Endodermal cell (in vitro differentiated cells): Measurements from ENCODE around the gene ZBTB46. TPM values are rescaled to one million over a fixed set of nuclear protein-coding genes. Genes with fewer than 3 reads are reported as not detected.

Experiments
- DNase-seq: peaks from one replicate; pipeline ENCODE4 v3.0.0-alpha.2; 2017
- H3K27ac ChIP-seq: 2 replicates; pipeline ENCODE4 v1.5.1; 2013; ENCODE audit warnings: mild to moderate bottlenecking, low read depth, low read length, moderate library complexity
- H3K27me3 ChIP-seq: 2 replicates; pipeline ENCODE4 v1.6.1; 2013; ENCODE audit warnings: mild to moderate bottlenecking, low read length, moderate library complexity; ENCODE audit not compliant: insufficient read depth, control insufficient read depth, poor library complexity, severe bottlenecking
- H3K36me3 ChIP-seq: 2 replicates; pipeline ENCODE4 v1.7.0; 2013; ENCODE audit warnings: mild to moderate bottlenecking, low read length, moderate library complexity; ENCODE audit not compliant: control insufficient read depth, insufficient read depth
- H3K4me1 ChIP-seq: one replicate; pipeline ENCODE4 v1.7.0; 2013; ENCODE audit warnings: low read length; ENCODE audit not compliant: control insufficient read depth, insufficient read depth
- H3K4me3 ChIP-seq: 2 replicates; pipeline ENCODE4 v1.5.1; 2013; ENCODE audit warnings: mild to moderate bottlenecking, low read length, moderate library complexity
- H3K9ac ChIP-seq: 2 replicates; pipeline ENCODE4 v1.6.1; 2013; ENCODE audit warnings: mild to moderate bottlenecking, low read length, moderate library complexity; ENCODE audit not compliant: poor library complexity, severe bottlenecking; ENCODE audit errors: extremely low read depth
- H3K9me3 ChIP-seq: 2 replicates; pipeline ENCODE4 v1.6.1; 2013; ENCODE audit warnings: mild to moderate bottlenecking, low read length, moderate library complexity; ENCODE audit not compliant: control insufficient read depth
- H3K27ac Mint-ChIP-seq: 2 replicates; pipeline ENCODE4 v1.8.0; 2020; ENCODE audit warnings: mixed read lengths
- H3K27me3 Mint-ChIP-seq: 2 replicates; pipeline ENCODE4 v1.8.0; 2021; ENCODE audit warnings: mild to moderate bottlenecking, mixed read lengths; ENCODE audit not compliant: insufficient read depth
- H3K36me3 Mint-ChIP-seq: 2 replicates; pipeline ENCODE4 v1.8.0; 2020; ENCODE audit warnings: low read depth, mixed read lengths
- H3K4me1 Mint-ChIP-seq: 2 replicates; pipeline ENCODE4 v1.8.0; 2020; ENCODE audit warnings: mixed read lengths
- H3K4me3 Mint-ChIP-seq: 2 replicates; pipeline ENCODE4 v1.8.0; 2020; ENCODE audit warnings: mild to moderate bottlenecking, moderate library complexity, mixed read lengths
- H3K9me3 Mint-ChIP-seq: 2 replicates; pipeline ENCODE4 v1.8.0; 2020; ENCODE audit warnings: mild to moderate bottlenecking, mixed read lengths
- CTCF ChIP-seq: fragments of 200-600 bp; sonication (generic); conservative IDR thresholded peaks from 2 replicates; pipeline ENCODE4 v1.5.0; 2021; ENCODE audit warnings: antibody characterized with exemption, mild to moderate bottlenecking
- WGBS, 2 experiments: methylation state at CpG; one replicate each; pipeline versions ENCODE4 v1.1.5 to v1.1.7; 2013; ENCODE audit warnings: missing lambda C conversion rate in 2 of 2, mixed read lengths in 1 of 2; ENCODE audit not compliant: insufficient coverage in 1 of 2, insufficient read length in 1 of 2; 5-methylcytosine and 5-hydroxymethylcytosine counted together
- total RNA-seq, 2 donors: library from RNA; stranded (reverse); fragmentation: NEBNext Ultra II Directional in 1 of 2; extraction: Animal tissue kit (Norgen Biotek cat#: 25700) in 1 of 2; gene quantifications; 2 replicates in 1 of 2; 3 replicates in 1 of 2; pipeline ENCODE4 v1.2.1, GENCODE V29; 2021

Gene ZBTB46
- total RNA-seq, 2 donors from 2014 or later: 24.9 to 25.9 TPM

GRCh38 chr20:63809856-63810255 is 21.2 kb downstream of the ZBTB46 start:
- Mint-ChIP-seq H3K4me3 (no peak overlapping the region), H3K27ac (no peak overlapping the region), H3K9me3 (no peaks in the 10 kb centered on the region), H3K36me3 (peaks cover 1% of the 10 kb centered on the region), H3K27me3 (no peaks in the 10 kb centered on the region), H3K4me1 (peaks cover 4% of the 10 kb centered on the region)
- no peaks in the 10 kb centered on the region for H3K4me1 ChIP-seq
- no peak overlapping the region for H3K4me3 ChIP-seq
- no peaks in the 10 kb centered on the region for H3K9me3 ChIP-seq
- no peak overlapping the region for H3K9ac ChIP-seq
- no peak for TF ChIP-seq CTCF
- H3K27ac ChIP-seq: no peak overlapping the region
- no peaks in the 10 kb centered on the region for H3K36me3 ChIP-seq
- no peaks in the 10 kb centered on the region for H3K27me3 ChIP-seq
- no peak for DNase-seq
- 93 to 97% methylated on average over 8 to 9 of the region's 9 CpGs for WGBS, 2 experiments

DNA sequence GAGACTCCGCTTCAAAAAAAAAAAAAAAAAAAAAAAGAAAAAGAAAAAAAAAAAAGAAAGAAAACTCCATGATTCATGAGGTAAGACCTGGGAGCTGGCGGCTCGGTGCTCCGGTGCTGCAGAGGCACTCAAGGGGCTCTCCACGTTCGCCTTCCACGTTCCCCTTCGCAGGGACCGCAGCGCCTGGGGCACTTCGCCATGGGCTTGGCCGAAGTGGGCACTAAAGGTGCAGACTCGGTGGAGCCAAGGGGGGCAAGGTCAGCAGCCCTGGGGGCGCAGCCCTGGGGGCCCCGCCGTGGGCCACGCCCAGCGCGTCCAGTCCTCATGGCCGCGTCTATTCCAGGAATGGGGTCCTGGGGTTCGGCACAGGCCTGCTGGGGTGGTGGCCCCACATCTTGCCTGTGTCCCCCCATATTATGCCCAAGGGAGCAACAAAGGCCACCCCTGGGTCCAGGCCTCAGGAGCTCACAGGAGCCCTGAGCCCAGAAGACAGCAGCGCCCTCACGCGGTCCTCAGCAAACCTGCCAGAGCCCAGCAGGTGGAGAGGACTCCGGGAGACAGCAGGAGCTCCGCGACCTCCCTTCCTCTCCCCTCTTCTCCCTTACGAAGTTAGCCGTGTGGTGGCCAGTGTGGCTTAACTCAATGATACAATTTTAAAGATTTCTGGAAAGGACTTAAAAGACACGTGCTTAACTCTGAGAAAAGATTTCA is 21.9 kb downstream of the ZBTB46 start:
- TF ChIP-seq CTCF: peak; percentile 36
- no peak overlapping the region for H3K4me3 Mint-ChIP-seq
- H3K27ac Mint-ChIP-seq: no peak overlapping the region
- no peaks in the 10 kb centered on the region for H3K27me3 Mint-ChIP-seq
- H3K36me3 ChIP-seq: no peaks in the 10 kb centered on the region
- H3K4me1 ChIP-seq: no peaks in the 10 kb centered on the region
- no peak overlapping the region for H3K27ac ChIP-seq
- DNase-seq: no peak
- peaks cover 4% of the 10 kb centered on the region for H3K36me3 Mint-ChIP-seq
- peaks cover 4% of the 10 kb centered on the region for H3K4me1 Mint-ChIP-seq
- no peaks in the 10 kb centered on the region for H3K27me3 ChIP-seq
- H3K9me3 Mint-ChIP-seq: no peaks in the 10 kb centered on the region
- no peak overlapping the region for H3K4me3 ChIP-seq
- H3K9ac ChIP-seq: no peak overlapping the region
- 89 to 96% methylated on average over 14 to 30 of the region's 31 CpGs for whole genome bisulfite sequencing, 2 experiments
- H3K9me3 ChIP-seq: no peaks in the 10 kb centered on the region

GRCh38 chr20:63808145-63808724 is 22.8 kb downstream of the ZBTB46 start:
- H3K27ac Mint-ChIP-seq: no peak overlapping the region

More at GRCh38 chr20:63808145-63808724, 22.8 kb downstream of the ZBTB46 start:
- WGBS, 2 experiments: 96% methylated on average over 23 to 38 of the region's 38 CpGs
- Mint-ChIP-seq H3K4me3 (no peak overlapping the region), H3K4me1 (peaks cover 4% of the 10 kb centered on the region), H3K36me3 (peaks cover 4% of the 10 kb centered on the region), H3K27me3 (no peaks in the 10 kb centered on the region), H3K9me3 (peaks cover under 1% of the 10 kb centered on the region)
- no peak for DNase-seq
- Histone ChIP-seq H3K4me1 (no peaks in the 10 kb centered on the region), H3K36me3 (no peaks in the 10 kb centered on the region), H3K27me3 (no peaks in the 10 kb centered on the region), H3K4me3 (no peak overlapping the region), H3K27ac (no peak overlapping the region), H3K9ac (no peak overlapping the region), H3K9me3 (no peaks in the 10 kb centered on the region)
- no peak for TF ChIP-seq CTCF
